Ascending aorta (tissue), 2 donors: ENCODE measurements around the gene KATNAL2. TPM values are rescaled to one million over a fixed set of nuclear protein-coding genes. Genes with fewer than 3 reads are reported as not detected.

Experiments
- DNase-seq, 2 donors: peaks; one replicate each; pipeline ENCODE4 v3.0.0-alpha.2; 2019; ENCODE audit warnings: low spot score in 2 of 2
- H3K27ac ChIP-seq, 2 donors: fragments of 200-600 bp; sonication (generic); one replicate each; pipeline ENCODE4 v1.5.1; 2016 to 2017; ENCODE audit warnings: mild to moderate bottlenecking in 1 of 2
- H3K27me3 ChIP-seq: fragments of 200-600 bp; sonication (generic); one replicate; pipeline ENCODE4 v1.5.1; 2017
- H3K36me3 ChIP-seq, 2 donors: fragments of 200-600 bp; sonication (generic); one replicate each; pipeline ENCODE4 v1.5.1; 2016
- H3K4me1 ChIP-seq, 2 donors: fragments of 200-600 bp; sonication (generic); one replicate each; pipeline ENCODE4 v1.5.1; 2016 to 2017; ENCODE audit warnings: mild to moderate bottlenecking in 1 of 2
- H3K4me3 ChIP-seq, 2 donors: fragments of 200-600 bp; sonication (generic); one replicate each; pipeline ENCODE4 v1.5.1; 2016 to 2017; ENCODE audit warnings: mild to moderate bottlenecking in 1 of 2
- H3K9me3 ChIP-seq, 2 donors: fragments of 200-600 bp; sonication (generic); one replicate each; pipeline ENCODE4 v1.5.1; 2016
- intact Hi-C: fragments of 100-400 bp; cut with DNase I; formaldehyde crosslinking; loops from one replicate; pipeline ENCODE4 v1.15.1; 2023
- total RNA-seq: library from RNA; depleted of rRNA; stranded (reverse); fragments of >200 nt; gene quantifications from one replicate; pipeline ENCODE4 v1.1.0, GENCODE V29; 2016
- TF ChIP-seq, protein P1 (sequence below), 3 experiments: fragments of 200-600 bp in 2 of 3; fragments of 450-650 bp in 1 of 3; sonication (generic) in 2 of 3; IDR thresholded peaks; one replicate each; pipeline ENCODE4 v1.5.1; 2016 to 2019; ENCODE audit warnings: antibody characterized with exemption in 3 of 3, mild to moderate bottlenecking in 1 of 3, moderate library complexity in 1 of 3

Gene KATNAL2
- total RNA-seq, 1 donor from 2014 or later: not detected

DNA sequence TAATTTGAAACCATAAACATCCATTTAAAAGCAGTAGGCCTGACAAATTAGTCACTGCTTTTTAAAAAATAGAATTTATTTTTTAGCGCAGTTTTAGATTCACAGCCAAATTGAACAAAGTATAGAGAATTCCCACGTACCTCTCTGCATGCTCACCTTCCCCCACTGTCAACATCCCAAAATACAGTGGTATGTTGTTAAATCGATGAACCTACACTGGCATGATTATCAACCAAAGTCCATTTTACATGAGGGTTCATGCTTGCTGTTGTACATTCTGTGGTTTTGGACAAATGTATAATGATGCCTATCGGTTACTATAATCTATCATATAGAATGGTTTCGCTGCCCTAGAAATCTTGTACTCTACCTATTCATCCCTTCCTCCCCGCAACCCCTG is 123.6 kb downstream of the KATNAL2 start:
- Histone ChIP-seq H3K27me3 (no peaks in the 10 kb centered on the region), H3K36me3 (no peaks in the 10 kb centered on the region), H3K4me3 (no peak overlapping the region), H3K4me1 (no peaks in the 10 kb centered on the region), H3K27ac (no peak overlapping the region), H3K9me3 (peaks cover 0 to 3% of the 10 kb centered on the region in 2 donors)
- TF ChIP-seq, protein P1, sequence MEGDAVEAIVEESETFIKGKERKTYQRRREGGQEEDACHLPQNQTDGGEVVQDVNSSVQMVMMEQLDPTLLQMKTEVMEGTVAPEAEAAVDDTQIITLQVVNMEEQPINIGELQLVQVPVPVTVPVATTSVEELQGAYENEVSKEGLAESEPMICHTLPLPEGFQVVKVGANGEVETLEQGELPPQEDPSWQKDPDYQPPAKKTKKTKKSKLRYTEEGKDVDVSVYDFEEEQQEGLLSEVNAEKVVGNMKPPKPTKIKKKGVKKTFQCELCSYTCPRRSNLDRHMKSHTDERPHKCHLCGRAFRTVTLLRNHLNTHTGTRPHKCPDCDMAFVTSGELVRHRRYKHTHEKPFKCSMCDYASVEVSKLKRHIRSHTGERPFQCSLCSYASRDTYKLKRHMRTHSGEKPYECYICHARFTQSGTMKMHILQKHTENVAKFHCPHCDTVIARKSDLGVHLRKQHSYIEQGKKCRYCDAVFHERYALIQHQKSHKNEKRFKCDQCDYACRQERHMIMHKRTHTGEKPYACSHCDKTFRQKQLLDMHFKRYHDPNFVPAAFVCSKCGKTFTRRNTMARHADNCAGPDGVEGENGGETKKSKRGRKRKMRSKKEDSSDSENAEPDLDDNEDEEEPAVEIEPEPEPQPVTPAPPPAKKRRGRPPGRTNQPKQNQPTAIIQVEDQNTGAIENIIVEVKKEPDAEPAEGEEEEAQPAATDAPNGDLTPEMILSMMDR (IDR thresholded peaks at IDR 0.05): no peak
- DNase-seq: no peak
- intact Hi-C loops: no loop called here

DNA sequence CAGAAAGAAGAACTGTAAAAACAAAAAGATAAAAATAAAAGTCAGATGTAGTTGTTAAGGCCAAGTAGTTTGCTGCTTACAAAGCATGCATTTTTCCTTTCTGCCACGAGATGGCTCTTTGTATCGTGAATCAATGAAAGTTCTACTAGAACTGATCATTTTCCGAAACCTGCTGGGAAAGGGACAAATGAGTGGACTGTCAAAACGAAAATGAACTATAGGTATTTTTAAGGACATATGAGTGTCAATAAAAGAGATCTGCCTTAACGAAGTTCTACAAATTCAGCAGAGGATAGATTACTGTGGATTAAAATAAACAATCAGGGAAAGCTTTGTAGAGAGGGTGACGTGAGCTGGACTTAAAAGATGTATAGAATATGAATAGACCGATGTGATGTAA is 133.1 kb downstream of the KATNAL2 start:
- no peaks in the 10 kb centered on the region for H3K36me3 ChIP-seq
- H3K4me3 ChIP-seq: no peak overlapping the region
- no peaks in the 10 kb centered on the region for H3K4me1 ChIP-seq
- no peak for DNase-seq
- H3K27me3 ChIP-seq: no peaks in the 10 kb centered on the region
- H3K9me3 ChIP-seq: no peaks in the 10 kb centered on the region
- H3K27ac ChIP-seq: no peak overlapping the region
- TF ChIP-seq, protein P1 (IDR thresholded peaks at IDR 0.05): peak in 2 of 3 experiments; percentile 44 to 52
- intact Hi-C loops: loop anchor here (5.0 kb wide), 1 partner anchor 697 kb away; no protein-coding TSS in a partner anchor

DNA sequence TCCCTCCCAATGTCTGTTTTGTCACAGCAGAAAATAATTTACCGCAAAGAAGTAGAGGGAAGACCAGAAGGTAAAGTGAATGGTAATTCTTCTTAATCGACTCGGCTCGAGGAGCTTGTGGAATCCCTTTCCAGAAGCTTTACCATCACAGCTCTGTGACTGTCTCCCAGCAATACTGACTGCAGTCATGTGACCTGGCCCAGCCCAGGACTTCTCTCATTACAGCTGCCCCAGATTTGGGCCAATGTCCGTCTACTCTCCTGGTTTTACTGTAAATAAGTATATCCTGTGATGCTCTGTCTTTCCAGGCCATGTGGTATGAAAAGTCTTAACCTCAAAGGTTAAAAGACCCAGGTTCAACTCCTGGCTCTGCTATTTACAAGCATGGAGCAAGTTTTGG is 137.0 kb downstream of the KATNAL2 start:
- Histone ChIP-seq H3K9me3 (no peaks in the 10 kb centered on the region), H3K4me1 (no peaks in the 10 kb centered on the region), H3K27ac (no peak overlapping the region), H3K27me3 (no peaks in the 10 kb centered on the region), H3K4me3 (no peak overlapping the region), H3K36me3 (no peaks in the 10 kb centered on the region)
- intact Hi-C loops: loop anchor here (5.0 kb wide), 1 partner anchor 693 kb away; no protein-coding TSS in a partner anchor
- TF ChIP-seq, protein P1 (IDR thresholded peaks at IDR 0.05): no peak
- DNase-seq: no peak

DNA sequence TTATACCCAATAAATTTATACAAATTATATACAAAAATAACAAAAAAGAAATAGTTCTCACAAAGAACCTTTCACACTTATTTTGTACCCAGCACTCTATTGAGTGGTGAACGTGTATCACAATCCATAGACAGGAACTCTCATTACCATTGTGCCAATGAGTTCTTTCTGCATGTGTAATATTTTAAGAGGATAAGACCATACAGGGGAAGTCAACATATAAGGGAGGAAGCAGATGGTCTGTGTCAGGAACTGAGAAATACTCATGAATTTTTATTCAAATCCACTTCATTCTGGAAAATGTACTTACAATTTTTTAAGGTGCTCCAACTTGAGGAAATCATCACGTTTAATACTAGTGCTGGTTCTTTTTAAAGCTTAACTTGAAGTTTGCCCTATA is 145.1 kb downstream of the KATNAL2 start:
- intact Hi-C loops: no loop called here
- TF ChIP-seq, protein P1 (IDR thresholded peaks at IDR 0.05): no peak

DNA sequence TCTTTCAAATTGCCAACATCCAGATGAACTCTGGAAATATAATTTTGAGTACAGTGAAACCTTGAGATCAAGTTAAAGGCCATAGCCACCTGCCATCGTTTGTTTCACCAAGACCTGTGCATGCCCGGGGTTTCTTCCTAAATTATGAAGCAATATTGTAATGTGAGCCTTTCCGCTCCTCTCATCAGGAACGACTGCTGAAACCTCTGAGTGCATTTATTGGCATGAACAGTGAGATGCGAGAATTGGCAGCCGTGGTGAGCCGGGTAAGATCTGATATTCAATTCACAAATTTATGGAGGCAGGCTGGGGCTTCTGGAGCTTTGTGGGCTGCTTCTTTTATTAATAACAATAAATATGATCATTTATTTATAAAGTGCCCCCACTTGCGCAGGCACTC is 145.7 kb downstream of the KATNAL2 start:
- H3K9me3 ChIP-seq: no peaks in the 10 kb centered on the region
- H3K27me3 ChIP-seq: no peaks in the 10 kb centered on the region
- H3K27ac ChIP-seq: no peak overlapping the region
- no peaks in the 10 kb centered on the region for H3K4me1 ChIP-seq
- no peaks in the 10 kb centered on the region for H3K36me3 ChIP-seq
- DNase-seq: no peak
- intact Hi-C loops: no loop called here
- H3K4me3 ChIP-seq: no peak overlapping the region
- TF ChIP-seq, protein P1 (IDR thresholded peaks at IDR 0.05): no peak

More for the DNA sequence above, 145.1 kb downstream of the KATNAL2 start:
- no peaks in the 10 kb centered on the region for H3K9me3 ChIP-seq
- H3K36me3 ChIP-seq: no peaks in the 10 kb centered on the region
- no peaks in the 10 kb centered on the region for H3K4me1 ChIP-seq
- no peak overlapping the region for H3K27ac ChIP-seq
- no peaks in the 10 kb centered on the region for H3K27me3 ChIP-seq
- no peak for DNase-seq
- no peak overlapping the region for H3K4me3 ChIP-seq

DNA sequence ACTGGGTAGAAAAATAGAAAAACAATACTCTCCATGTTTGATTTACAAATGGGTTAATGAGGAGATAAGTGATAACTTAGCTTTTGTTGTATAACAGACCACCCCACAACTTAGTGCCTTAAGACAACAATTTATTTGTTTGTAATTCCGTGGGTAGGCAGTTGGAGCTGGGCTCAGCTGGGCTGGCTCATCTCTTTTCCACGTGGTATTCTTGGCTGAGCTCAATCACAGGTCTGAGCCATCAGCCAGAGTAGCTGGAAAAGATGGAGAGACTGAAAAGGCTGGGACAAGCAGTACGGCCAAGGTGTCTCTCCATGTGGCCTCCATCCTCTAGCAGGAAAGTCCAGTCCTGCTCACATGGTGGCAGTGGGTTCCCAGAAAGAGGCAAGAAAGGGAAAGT is 150.2 kb downstream of the KATNAL2 start:
- H3K27ac ChIP-seq: no peak overlapping the region
- TF ChIP-seq, protein P1 (IDR thresholded peaks at IDR 0.05): no peak
- intact Hi-C loops: no loop called here
- H3K4me1 ChIP-seq: no peaks in the 10 kb centered on the region
- DNase-seq: no peak
- no peaks in the 10 kb centered on the region for H3K36me3 ChIP-seq
- H3K9me3 ChIP-seq: no peaks in the 10 kb centered on the region
- H3K4me3 ChIP-seq: no peak overlapping the region
- no peaks in the 10 kb centered on the region for H3K27me3 ChIP-seq
